GM12892 (cell line): ENCODE data around the gene ZPR1.

Experiments used
- POLR2A ChIP-seq: IDR thresholded peaks from 2 replicates; pipeline ENCODE4 v1.6.1; 2011; ENCODE audit warnings: low read depth, low read length, control low read depth
- POLR2AphosphoS5 ChIP-seq: IDR thresholded peaks from 2 replicates; pipeline ENCODE4 v1.6.1; 2011; ENCODE audit warnings: low read depth, low read length, control low read depth
- TAF1 ChIP-seq: IDR thresholded peaks from 2 replicates; pipeline ENCODE4 v1.6.1; 2011; ENCODE audit warnings: low read depth, mild to moderate bottlenecking, control low read depth, low read length, borderline replicate concordance

GRCh38 chr11:116787786-116788486 is at the start of gene ZPR1:
- peak; percentile 93 for TF ChIP-seq POLR2A
- TF ChIP-seq POLR2AphosphoS5: peak; percentile 78; the same call in 1 of the 2 replicates
- TF ChIP-seq TAF1: peak; percentile 78
